Mammary epithelial cell (primary cell): ENCODE results near the gene SLC9A4.

Experiments
- EZH2 ChIP-seq: IDR thresholded peaks from 2 replicates; pipeline ENCODE4 v1.6.1; 2012; ENCODE audit warnings: low read length, inconsistent platforms, borderline replicate concordance
- TF ChIP-seq, protein P1 (sequence below), 2 donors: IDR thresholded peaks in 1 of 2; conservative IDR thresholded peaks in 1 of 2; 2 replicates each; pipeline ENCODE4 v1.5.1; 2011 to 2012; ENCODE audit warnings: inconsistent platforms in 2 of 2, low read length in 2 of 2, mild to moderate bottlenecking in 2 of 2, control low read depth in 1 of 2, low read depth in 1 of 2; ENCODE audit not compliant: insufficient read depth in 1 of 2; ENCODE audit errors: extremely low read depth in 1 of 2

DNA sequence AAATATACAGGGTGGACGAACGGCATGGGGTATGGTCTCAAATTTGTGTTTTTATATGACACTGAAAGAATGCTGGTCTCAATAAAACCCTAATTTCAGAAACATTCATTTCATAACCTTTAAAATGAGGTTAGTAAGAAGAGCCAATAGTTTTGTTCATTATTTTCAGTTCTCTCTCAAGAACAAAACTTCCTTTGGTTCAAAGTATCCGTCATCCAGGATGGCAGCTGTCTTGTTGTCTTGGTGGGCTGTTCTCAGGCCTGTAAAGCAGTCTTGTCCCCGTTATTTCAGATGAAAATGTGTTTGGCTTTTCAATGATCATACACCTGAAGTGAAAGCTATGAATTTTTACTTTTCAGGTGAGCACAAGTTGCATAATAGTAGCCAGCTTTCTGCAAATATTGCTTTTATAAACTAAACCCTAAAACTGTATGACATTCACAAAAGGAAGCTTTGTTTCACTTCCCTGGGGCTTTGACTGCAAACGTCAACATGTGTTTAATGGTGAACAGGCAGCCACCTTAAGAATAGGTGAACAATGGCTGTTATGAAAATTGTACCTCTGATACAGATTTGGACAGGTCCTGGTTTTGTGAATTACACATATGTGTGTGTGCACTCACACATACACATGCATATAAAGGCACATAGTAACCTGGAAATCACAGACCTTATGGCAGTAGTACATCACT is 47.4 kb upstream of the SLC9A4 start:
- TF ChIP-seq, protein P1, sequence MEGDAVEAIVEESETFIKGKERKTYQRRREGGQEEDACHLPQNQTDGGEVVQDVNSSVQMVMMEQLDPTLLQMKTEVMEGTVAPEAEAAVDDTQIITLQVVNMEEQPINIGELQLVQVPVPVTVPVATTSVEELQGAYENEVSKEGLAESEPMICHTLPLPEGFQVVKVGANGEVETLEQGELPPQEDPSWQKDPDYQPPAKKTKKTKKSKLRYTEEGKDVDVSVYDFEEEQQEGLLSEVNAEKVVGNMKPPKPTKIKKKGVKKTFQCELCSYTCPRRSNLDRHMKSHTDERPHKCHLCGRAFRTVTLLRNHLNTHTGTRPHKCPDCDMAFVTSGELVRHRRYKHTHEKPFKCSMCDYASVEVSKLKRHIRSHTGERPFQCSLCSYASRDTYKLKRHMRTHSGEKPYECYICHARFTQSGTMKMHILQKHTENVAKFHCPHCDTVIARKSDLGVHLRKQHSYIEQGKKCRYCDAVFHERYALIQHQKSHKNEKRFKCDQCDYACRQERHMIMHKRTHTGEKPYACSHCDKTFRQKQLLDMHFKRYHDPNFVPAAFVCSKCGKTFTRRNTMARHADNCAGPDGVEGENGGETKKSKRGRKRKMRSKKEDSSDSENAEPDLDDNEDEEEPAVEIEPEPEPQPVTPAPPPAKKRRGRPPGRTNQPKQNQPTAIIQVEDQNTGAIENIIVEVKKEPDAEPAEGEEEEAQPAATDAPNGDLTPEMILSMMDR (conservative IDR thresholded peaks at IDR 0.05 in 1 of 2, IDR thresholded peaks at IDR 0.05 in 1 of 2; ENCODE audit: extremely low read depth in 1 of 2, insufficient read depth in 1 of 2, low read depth in 1 of 2, low read length in 2 of 2) = no peak
- TF ChIP-seq EZH2 = no peak
